Measurements from ENCODE around the gene SPATA31D3. TPM values are rescaled to one million over a fixed set of nuclear protein-coding genes. Genes with fewer than 3 reads are reported as not detected.

The SPATA31D3 gene
- total and polyA plus RNA-seq, 2 donors (not counting 1 experiment from before 2014, with no cell fraction given) = not detected

GRCh38 chr9:81902626-81903025 lies 40.7 kb upstream of the SPATA31D3 start:
- Histone ChIP-seq H3K9ac (ENCODE audit: insufficient read depth, low read length) (no peak overlapping the region), H3K36me3 (ENCODE audit: control insufficient read depth, insufficient read depth, low read length) (no peaks in the 10 kb centered on the region), H3K4me1 (ENCODE audit: control insufficient read depth, extremely low read depth, insufficient read depth, low read length) (no peaks in the 10 kb centered on the region), H4K20me1 (ENCODE audit: control insufficient read depth, extremely low read depth, insufficient read depth, low read length) (no peaks in the 10 kb centered on the region), H3K27me3 (ENCODE audit: control insufficient read depth, insufficient read depth, low read length) (no peaks in the 10 kb centered on the region), H3K79me2 (ENCODE audit: control insufficient read depth, insufficient read depth, low read length) (no peaks in the 10 kb centered on the region), H3K27ac (ENCODE audit: insufficient read depth, low read length) (no peak overlapping the region), H3K4me2 (ENCODE audit: extremely low read depth, insufficient read depth, low read length) (no peak overlapping the region), H3K4me3 (replicated peaks in 1 of 4; ENCODE audit: control extremely low read depth in 1 of 4, insufficient read depth in 1 of 4, low read depth in 3 of 4, low read length in 4 of 4) (no peak overlapping the region), H3K9me3 (ENCODE audit: control insufficient read depth, insufficient read depth, low read depth, low read length) (no peaks in the 10 kb centered on the region), H2AFZ (ENCODE audit: low read length) (no peak overlapping the region)
- TF ChIP-seq EZH2 (IDR thresholded peaks at IDR 0.05; ENCODE audit: low read length, missing control alignments) (no peak), CTCF (conservative IDR thresholded peaks at IDR 0.05 in 1 of 2, IDR thresholded peaks at IDR 0.05 in 1 of 2; ENCODE audit: low read depth in 1 of 2, low read length in 2 of 2) (no peak)
- peak; percentile 20 to 60 for DNase-seq (ENCODE audit: low read depth in 2 of 2)

- peak; percentile 58 to 71 for DNase-seq (ENCODE audit: low read depth in 2 of 2)
- Histone ChIP-seq H3K4me3 (replicated peaks in 1 of 4; ENCODE audit: control extremely low read depth in 1 of 4, insufficient read depth in 1 of 4, low read depth in 3 of 4, low read length in 4 of 4) (no peak overlapping the region), H3K27ac (ENCODE audit: insufficient read depth, low read length) (no peak overlapping the region), H2AFZ (ENCODE audit: low read length) (no peak overlapping the region), H4K20me1 (ENCODE audit: control insufficient read depth, extremely low read depth, insufficient read depth, low read length) (no peaks in the 10 kb centered on the region), H3K79me2 (ENCODE audit: control insufficient read depth, insufficient read depth, low read length) (no peaks in the 10 kb centered on the region), H3K4me1 (ENCODE audit: control insufficient read depth, extremely low read depth, insufficient read depth, low read length) (no peaks in the 10 kb centered on the region), H3K27me3 (ENCODE audit: control insufficient read depth, insufficient read depth, low read length) (no peaks in the 10 kb centered on the region), H3K36me3 (ENCODE audit: control insufficient read depth, insufficient read depth, low read length) (no peaks in the 10 kb centered on the region), H3K9ac (ENCODE audit: insufficient read depth, low read length) (no peak overlapping the region), H3K9me3 (ENCODE audit: control insufficient read depth, insufficient read depth, low read depth, low read length) (no peaks in the 10 kb centered on the region), H3K4me2 (ENCODE audit: extremely low read depth, insufficient read depth, low read length) (no peak overlapping the region)
- no peak for TF ChIP-seq EZH2 (IDR thresholded peaks at IDR 0.05; ENCODE audit: low read length, missing control alignments)
- TF ChIP-seq CTCF (conservative IDR thresholded peaks at IDR 0.05 in 1 of 2, IDR thresholded peaks at IDR 0.05 in 1 of 2; ENCODE audit: low read depth in 1 of 2, low read length in 2 of 2) = no peak
Observed at GRCh38 chr9:81906671-81907070, 36.6 kb upstream of the SPATA31D3 start.

- TF ChIP-seq CTCF (conservative IDR thresholded peaks at IDR 0.05 in 1 of 2, IDR thresholded peaks at IDR 0.05 in 1 of 2; ENCODE audit: low read depth in 1 of 2, low read length in 2 of 2) (no peak), EZH2 (IDR thresholded peaks at IDR 0.05; ENCODE audit: low read length, missing control alignments) (no peak)
Observed at GRCh38 chr9:81912135-81912534, 31.2 kb upstream of the SPATA31D3 start.

More at GRCh38 chr9:81912135-81912534, 31.2 kb upstream of the SPATA31D3 start:
- Histone ChIP-seq H3K27me3 (ENCODE audit: control insufficient read depth, insufficient read depth, low read length) (no peaks in the 10 kb centered on the region), H3K4me1 (ENCODE audit: control insufficient read depth, extremely low read depth, insufficient read depth, low read length) (no peaks in the 10 kb centered on the region), H3K27ac (ENCODE audit: insufficient read depth, low read length) (no peak overlapping the region), H4K20me1 (ENCODE audit: control insufficient read depth, extremely low read depth, insufficient read depth, low read length) (no peaks in the 10 kb centered on the region), H3K4me3 (replicated peaks in 1 of 4; ENCODE audit: control extremely low read depth in 1 of 4, insufficient read depth in 1 of 4, low read depth in 3 of 4, low read length in 4 of 4) (no peak overlapping the region), H3K36me3 (ENCODE audit: control insufficient read depth, insufficient read depth, low read length) (no peaks in the 10 kb centered on the region), H3K79me2 (ENCODE audit: control insufficient read depth, insufficient read depth, low read length) (no peaks in the 10 kb centered on the region), H3K9ac (ENCODE audit: insufficient read depth, low read length) (no peak overlapping the region), H3K4me2 (ENCODE audit: extremely low read depth, insufficient read depth, low read length) (no peak overlapping the region), H2AFZ (ENCODE audit: low read length) (no peak overlapping the region), H3K9me3 (ENCODE audit: control insufficient read depth, insufficient read depth, low read depth, low read length) (no peaks in the 10 kb centered on the region)
- DNase-seq (ENCODE audit: low read depth in 2 of 2) = no peak
